Fibroblast of upper back skin (primary cell): Measurements from ENCODE around the gene ABCC9.

Source experiments
- DNase-seq: peaks from one replicate; pipeline ENCODE4 v3.0.0-alpha.2; 2013

ABCC9 gene

GRCh38 chr12:21940549-21941505 lies at the start of gene ABCC9:
Gene ABCC9, minus strand, starts transcription at chr12:21941426. Its CDS starts 4,752 bp downstream, at chr12:21936674.
- DNase-seq, result peak; percentile 45

GRCh38 chr12:21989819-21990412 lies 48.7 kb upstream of the ABCC9 start:
- DNase-seq, result peak; percentile 45

GRCh38 chr12:21988619-21989018 lies 47.4 kb upstream of the ABCC9 start:
- no peak for DNase-seq

GRCh38 chr12:21987755-21988154 lies 46.5 kb upstream of the ABCC9 start:
- no peak for DNase-seq

- DNase-seq, result no peak
Observed at GRCh38 chr12:21985155-21985554, 43.9 kb upstream of the ABCC9 start.

GRCh38 chr12:21984375-21984774 lies 43.1 kb upstream of the ABCC9 start:
- no peak for DNase-seq

GRCh38 chr12:21983095-21983494 lies 41.9 kb upstream of the ABCC9 start:
- peak; percentile 15 for DNase-seq

GRCh38 chr12:21980544-21980943 lies 39.3 kb upstream of the ABCC9 start:
- no peak for DNase-seq

GRCh38 chr12:21975293-21975692 lies 34.1 kb upstream of the ABCC9 start:
- no peak for DNase-seq

- DNase-seq, result no peak
Observed at GRCh38 chr12:21973221-21973620, 32.0 kb upstream of the ABCC9 start.

GRCh38 chr12:21972055-21972454 lies 30.8 kb upstream of the ABCC9 start:
- no peak for DNase-seq

- no peak for DNase-seq
Observed at GRCh38 chr12:21971344-21971743, 30.1 kb upstream of the ABCC9 start.

- DNase-seq, result no peak
Observed at GRCh38 chr12:21962821-21963220, 21.6 kb upstream of the ABCC9 start.

- no peak for DNase-seq
Observed at GRCh38 chr12:21962236-21962635, 21.0 kb upstream of the ABCC9 start.

GRCh38 chr12:21950649-21951048 lies 9.4 kb upstream of the ABCC9 start:
- no peak for DNase-seq

GRCh38 chr12:21949036-21949435 lies 7.8 kb upstream of the ABCC9 start:
- no peak for DNase-seq

- no peak for DNase-seq
Observed at GRCh38 chr12:21946983-21947382, 5.8 kb upstream of the ABCC9 start.

GRCh38 chr12:21945002-21945401 lies 3.8 kb upstream of the ABCC9 start:
- no peak for DNase-seq

- no peak for DNase-seq
Observed at GRCh38 chr12:21942377-21942703, 1.1 kb upstream of the ABCC9 start.

GRCh38 chr12:21941506-21942376 lies 515 bp upstream of the ABCC9 start:
- peak; percentile 45 for DNase-seq

GRCh38 chr12:21939435-21939834 lies 1.8 kb downstream of the ABCC9 start:
- no peak for DNase-seq

- DNase-seq, result no peak
Observed at GRCh38 chr12:21938879-21939278, 2.3 kb downstream of the ABCC9 start.

GRCh38 chr12:21934173-21934572 lies 7.1 kb downstream of the ABCC9 start:
- peak; percentile 40 for DNase-seq
